H9 (cell line): Measurements from ENCODE around the gene ITPK1. TPM values are rescaled to one million over a fixed set of nuclear protein-coding genes. Genes with fewer than 3 reads are reported as not detected.

ENCODE experiments used
- DNase-seq: peaks from one replicate; pipeline ENCODE4 v3.0.0-alpha.2; 2017
- H2AFZ ChIP-seq: one replicate; pipeline ENCODE4 v1.6.1; 2013; ENCODE audit warnings: mild to moderate bottlenecking, low read length, control low read depth, moderate library complexity
- H2AK5ac ChIP-seq: 2 replicates; pipeline ENCODE4 v1.6.1; 2013; ENCODE audit warnings: low read length, control low read depth, mixed read lengths; ENCODE audit not compliant: insufficient read length
- H2BK120ac ChIP-seq: one replicate; pipeline ENCODE4 v1.6.1; 2013; ENCODE audit warnings: low read depth, mild to moderate bottlenecking, low read length, control low read depth, inconsistent platforms; ENCODE audit not compliant: poor library complexity, severe bottlenecking
- H2BK12ac ChIP-seq: 2 replicates; pipeline ENCODE4 v1.6.1; 2013; ENCODE audit warnings: low read length, control low read depth, mixed read lengths, low read depth; ENCODE audit not compliant: insufficient read length
- H2BK15ac ChIP-seq: 2 replicates; pipeline ENCODE4 v1.6.1; 2013; ENCODE audit warnings: low read depth, low read length, control low read depth
- H2BK20ac ChIP-seq: one replicate; pipeline ENCODE4 v1.6.1; 2013; ENCODE audit warnings: low read depth, mild to moderate bottlenecking, low read length, control low read depth, inconsistent platforms; ENCODE audit not compliant: poor library complexity, severe bottlenecking
- H2BK5ac ChIP-seq: 2 replicates; pipeline ENCODE4 v1.6.1; 2013; ENCODE audit warnings: low read length, control low read depth, mixed read lengths; ENCODE audit not compliant: insufficient read length
- H3K14ac ChIP-seq: 2 replicates; pipeline ENCODE4 v1.6.1; 2013; ENCODE audit warnings: low read length, control low read depth; ENCODE audit not compliant: insufficient read depth
- H3K18ac ChIP-seq: 2 replicates; pipeline ENCODE4 v1.6.1; 2013; ENCODE audit warnings: low read depth, mild to moderate bottlenecking, mixed read lengths, low read length, control low read depth; ENCODE audit not compliant: insufficient read length
- H3K23ac ChIP-seq: 2 replicates; pipeline ENCODE4 v1.6.1; 2013; ENCODE audit warnings: low read length, control low read depth, mixed read lengths, low read depth; ENCODE audit not compliant: insufficient read length
- H3K23me2 ChIP-seq: 2 replicates; pipeline ENCODE4 v1.6.1; 2013; ENCODE audit warnings: low read depth, mild to moderate bottlenecking, mixed read lengths, low read length, control low read depth; ENCODE audit not compliant: insufficient read length, poor library complexity, severe bottlenecking
- H3K27ac ChIP-seq: 2 replicates; pipeline ENCODE4 v1.5.1; 2013; ENCODE audit warnings: low read length, control low read depth, mixed read lengths, low read depth; ENCODE audit not compliant: insufficient read length
- H3K27me3 ChIP-seq: 2 replicates; pipeline ENCODE4 v1.6.1; 2013; ENCODE audit warnings: low read length, control low read depth, inconsistent platforms; ENCODE audit not compliant: insufficient read depth
- H3K4ac ChIP-seq: 2 replicates; pipeline ENCODE4 v1.6.1; 2013; ENCODE audit warnings: low read depth, mild to moderate bottlenecking, control low read depth, inconsistent platforms, low read length, moderate library complexity
- H3K4me1 ChIP-seq: 2 replicates; pipeline ENCODE4 v1.6.1; 2013; ENCODE audit warnings: low read length, control low read depth, inconsistent platforms; ENCODE audit not compliant: insufficient read depth
- H3K4me2 ChIP-seq: 2 replicates; pipeline ENCODE4 v1.6.1; 2013; ENCODE audit warnings: low read length, control low read depth, mixed read lengths; ENCODE audit not compliant: insufficient read length, insufficient read depth
- H3K56ac ChIP-seq: 2 replicates; pipeline ENCODE4 v1.6.1; 2013; ENCODE audit warnings: low read depth, mild to moderate bottlenecking, mixed read lengths, low read length, control low read depth; ENCODE audit not compliant: insufficient read length
- H3K79me1 ChIP-seq: 2 replicates; pipeline ENCODE4 v1.6.1; 2013; ENCODE audit warnings: low read depth, mild to moderate bottlenecking, moderate library complexity, low read length, control low read depth, inconsistent platforms; ENCODE audit not compliant: insufficient read depth, poor library complexity, severe bottlenecking
- H3K79me2 ChIP-seq: 2 replicates; pipeline ENCODE4 v1.6.1; 2013; ENCODE audit warnings: low read length, control low read depth, inconsistent platforms; ENCODE audit not compliant: insufficient read depth
- H3K9ac ChIP-seq: 2 replicates; pipeline ENCODE4 v1.6.1; 2013; ENCODE audit warnings: low read length, control low read depth, mixed read lengths; ENCODE audit not compliant: insufficient read length; ENCODE audit errors: extremely low read depth
- H3K9me3 ChIP-seq: one replicate; pipeline ENCODE4 v1.6.1; 2013; ENCODE audit warnings: low read depth, low read length, inconsistent platforms; ENCODE audit not compliant: control insufficient read depth
- H3T11ph ChIP-seq: one replicate; pipeline ENCODE4 v1.6.1; 2013; ENCODE audit warnings: mild to moderate bottlenecking, low read length, control low read depth, inconsistent platforms
- H4K20me1 ChIP-seq: one replicate; pipeline ENCODE4 v1.6.1; 2013; ENCODE audit not compliant: control insufficient read depth, insufficient read length, insufficient read depth
- H4K5ac ChIP-seq: 2 replicates; pipeline ENCODE4 v1.6.1; 2013; ENCODE audit warnings: low read depth, mild to moderate bottlenecking, mixed read lengths, low read length, control low read depth; ENCODE audit not compliant: insufficient read length
- H4K8ac ChIP-seq: replicated peaks from 2 replicates; pipeline ENCODE4 v1.6.1; 2013; ENCODE audit warnings: low read length, control low read depth, mixed read lengths, low read depth; ENCODE audit not compliant: insufficient read length
- H4K91ac ChIP-seq: 2 replicates; pipeline ENCODE4 v1.6.1; 2013; ENCODE audit warnings: low read depth, mild to moderate bottlenecking, moderate library complexity, mixed read lengths, low read length, control low read depth; ENCODE audit not compliant: insufficient read length
- H3K27ac Mint-ChIP-seq, 3 experiments: 2 replicates in 2 of 3; 3 replicates in 1 of 3; pipeline ENCODE4 v1.8.0; 2020 to 2021; ENCODE audit warnings: mixed read lengths in 3 of 3, mild to moderate bottlenecking in 1 of 3, moderate library complexity in 1 of 3
- H3K27me3 Mint-ChIP-seq: 2 replicates; pipeline ENCODE4 v1.8.0; 2021; ENCODE audit warnings: low read depth, mild to moderate bottlenecking, moderate library complexity, mixed read lengths
- H3K36me3 Mint-ChIP-seq, 3 experiments: 2 replicates in 2 of 3; 3 replicates in 1 of 3; pipeline ENCODE4 v1.8.0; 2020 to 2021; ENCODE audit warnings: low read depth in 3 of 3, mixed read lengths in 3 of 3; ENCODE audit not compliant: insufficient read depth in 1 of 3
- H3K4me1 Mint-ChIP-seq, 2 experiments: 2 replicates each; pipeline ENCODE4 v1.8.0; 2020; ENCODE audit warnings: mixed read lengths in 2 of 2
- H3K4me3 Mint-ChIP-seq, 2 experiments: 2 replicates in 1 of 2; 3 replicates in 1 of 2; pipeline ENCODE4 v1.8.0; 2020 to 2021; ENCODE audit warnings: mild to moderate bottlenecking in 2 of 2, mixed read lengths in 2 of 2, moderate library complexity in 1 of 2
- H3K9me3 Mint-ChIP-seq, 2 experiments: 2 replicates in 1 of 2; 3 replicates in 1 of 2; pipeline ENCODE4 v1.8.0; 2020; ENCODE audit warnings: mild to moderate bottlenecking in 2 of 2, mixed read lengths in 2 of 2, moderate library complexity in 1 of 2
- CTCF ChIP-seq: fragments of 200-600 bp; sonication (generic); conservative IDR thresholded peaks from 3 replicates; pipeline ENCODE4 v1.8.0; 2021; ENCODE audit warnings: antibody characterized with exemption, mild to moderate bottlenecking
- WGBS: extraction: QIAGEN DNeasy Blood & Tissue Kit; methylation state at CpG from one replicate; pipeline ENCODE4 v1.1.7; 2013; ENCODE audit warnings: missing lambda C conversion rate, low lambda C conversion rate, mixed read lengths; ENCODE audit not compliant: insufficient read length; ENCODE audit errors: extremely low coverage; 5-methylcytosine and 5-hydroxymethylcytosine counted together
- total RNA-seq: library from RNA; stranded (reverse); gene quantifications from 2 replicates; pipeline ENCODE4 v1.2.1, GENCODE V29; 2021

Gene ITPK1
- total RNA-seq, 1 experiment from 2014 or later: 92.7 TPM

GRCh38 chr14:93046705-93047050 is 69.0 kb downstream of the ITPK1 start:
- Histone ChIP-seq H3K27ac (no peak overlapping the region), H3T11ph (no peak overlapping the region), H4K91ac (no peak overlapping the region), H2BK5ac (no peak overlapping the region), H4K20me1 (no peaks in the 10 kb centered on the region), H2BK120ac (no peak overlapping the region), H3K23ac (no peak overlapping the region), H3K4ac (no peak overlapping the region), H3K27me3 (no peaks in the 10 kb centered on the region), H3K4me2 (no peak overlapping the region), H3K23me2 (no peaks in the 10 kb centered on the region), H4K8ac (no peak overlapping the region), H3K4me1 (peaks cover 18% of the 10 kb centered on the region; the same call in 1 of the 2 replicates), H2BK12ac (no peak overlapping the region), H2AFZ (no peak overlapping the region), H3K14ac (no peak overlapping the region), H2BK15ac (no peak overlapping the region), H3K79me1 (peaks cover 10% of the 10 kb centered on the region), H3K18ac (no peak overlapping the region), H3K9me3 (no peaks in the 10 kb centered on the region), H3K56ac (no peak overlapping the region), H2AK5ac (no peak overlapping the region), H4K5ac (no peak overlapping the region), H3K9ac (no peak overlapping the region), H2BK20ac (no peak overlapping the region), H3K79me2 (peaks cover 3% of the 10 kb centered on the region; the same call in 1 of the 2 replicates)
- no peak overlapping the region for H3K4me3 Mint-ChIP-seq
- WGBS: no CpG with 5 or more reads among the region's 7 CpGs
- TF ChIP-seq CTCF: no peak; the same call in 2 of the 3 replicates
- peaks cover 13 to 15% (median 15%) of the 10 kb centered on the region in 3 experiments; a peak in 6 of 7 replicates for H3K36me3 Mint-ChIP-seq
- no peaks in the 10 kb centered on the region; the same call in none of the 2 replicates for H3K27me3 Mint-ChIP-seq
- no peak overlapping the region; a peak in 1 of 7 replicates for H3K27ac Mint-ChIP-seq
- H3K9me3 Mint-ChIP-seq: no peaks in the 10 kb centered on the region; a peak in 1 of 5 replicates
- DNase-seq: no peak
- peaks cover 80 to 81% of the 10 kb centered on the region in 2 experiments for H3K4me1 Mint-ChIP-seq
